PC-9 (cell line): ENCODE measurements around the gene OSTC.

Experiments
- CTCF ChIP-seq: fragments of 200-600 bp; sonication (generic); conservative IDR thresholded peaks from 2 replicates; pipeline ENCODE4 v1.6.1; 2017; ENCODE audit warnings: mixed run types, antibody characterized with exemption, mild to moderate bottlenecking, moderate library complexity
- EZH2 ChIP-seq: fragments of 200-600 bp; sonication (generic); IDR thresholded peaks from 2 replicates; pipeline ENCODE4 v1.8.0; 2017; ENCODE audit warnings: antibody characterized with exemption, low read depth

DNA sequence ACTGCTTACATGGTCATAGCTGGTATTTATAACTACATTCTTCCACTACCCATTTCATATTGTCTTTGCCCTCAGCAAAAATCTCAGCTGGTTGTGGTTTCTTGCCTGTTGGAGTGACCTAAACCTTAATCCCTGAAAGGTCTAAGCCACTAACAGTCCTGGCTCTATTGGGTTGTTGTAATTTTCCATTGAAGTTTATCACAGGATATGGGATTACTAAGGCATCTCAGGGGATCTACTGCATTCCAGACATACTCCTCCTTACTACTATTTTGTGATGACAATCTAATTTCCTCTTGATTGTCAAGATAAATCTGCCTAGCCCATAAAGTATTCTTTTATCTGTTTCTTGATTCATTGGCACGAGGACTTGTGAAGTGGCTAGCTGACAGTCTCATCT is 6.2 kb upstream of the OSTC start:
- no peak for TF ChIP-seq EZH2
- TF ChIP-seq CTCF = no peak
